Skeletal muscle cell (primary cell): ENCODE data around the gene C2orf66.

Experiments
- DNase-seq: peaks from one replicate; pipeline ENCODE4 v3.0.0-alpha.2; 2010; ENCODE audit warnings: low read depth
- H3K4me3 ChIP-seq: 2 replicates; pipeline ENCODE4 v1.5.1; 2011; ENCODE audit warnings: low read depth, mild to moderate bottlenecking, control low read depth, low read length, moderate library complexity

C2orf66 gene

GRCh38 chr2:196809260-196809659, at the start of gene C2orf66:
C2orf66 (minus strand) TSS chr2:196809355; CDS start chr2:196809336, 19 bp downstream.
- no peak within 1 kb of the TSS for H3K4me3 ChIP-seq
- no peak for DNase-seq

- no peak for DNase-seq
- H3K4me3 ChIP-seq, result no peak overlapping the region
Measured at GRCh38 chr2:196854629-196855028, 45.5 kb upstream of the C2orf66 start.

GRCh38 chr2:196853301-196854087, 44.3 kb upstream of the C2orf66 start:
- no peak for DNase-seq
- H3K4me3 ChIP-seq, result no peak overlapping the region

GRCh38 chr2:196851088-196851487, 41.9 kb upstream of the C2orf66 start:
- no peak overlapping the region for H3K4me3 ChIP-seq
- DNase-seq, result no peak

GRCh38 chr2:196849895-196850294, 40.7 kb upstream of the C2orf66 start:
- H3K4me3 ChIP-seq, result no peak overlapping the region
- DNase-seq, result peak; percentile 2

- no peak for DNase-seq
- H3K4me3 ChIP-seq, result no peak overlapping the region
Measured at GRCh38 chr2:196846295-196846694, 37.1 kb upstream of the C2orf66 start.

GRCh38 chr2:196845371-196845770, 36.2 kb upstream of the C2orf66 start:
- H3K4me3 ChIP-seq, result no peak overlapping the region
- DNase-seq, result no peak

- DNase-seq, result no peak
- no peak overlapping the region for H3K4me3 ChIP-seq
Measured at GRCh38 chr2:196840171-196840570, 31.0 kb upstream of the C2orf66 start.

- H3K4me3 ChIP-seq, result no peak overlapping the region
- no peak for DNase-seq
Measured at GRCh38 chr2:196839574-196839973, 30.4 kb upstream of the C2orf66 start.

- no peak for DNase-seq
- H3K4me3 ChIP-seq, result no peak overlapping the region
Measured at GRCh38 chr2:196836440-196836839, 27.3 kb upstream of the C2orf66 start.

- H3K4me3 ChIP-seq, result no peak overlapping the region
- DNase-seq, result no peak
Measured at GRCh38 chr2:196830701-196831100, 21.5 kb upstream of the C2orf66 start.

GRCh38 chr2:196827356-196827755, 18.2 kb upstream of the C2orf66 start:
- no peak overlapping the region for H3K4me3 ChIP-seq
- DNase-seq, result no peak

- H3K4me3 ChIP-seq, result no peak overlapping the region
- peak; percentile 39 for DNase-seq
Measured at GRCh38 chr2:196823750-196824522, 14.8 kb upstream of the C2orf66 start.

- no peak for DNase-seq
- no peak overlapping the region for H3K4me3 ChIP-seq
Measured at GRCh38 chr2:196821195-196821594, 12.0 kb upstream of the C2orf66 start.

GRCh38 chr2:196808083-196808665, 981 bp downstream of the C2orf66 start:
- H3K4me3 ChIP-seq, result no peak overlapping the region
- DNase-seq, result no peak

GRCh38 chr2:196804381-196804780, 4.8 kb downstream of the C2orf66 start:
- H3K4me3 ChIP-seq, result no peak overlapping the region
- DNase-seq, result no peak

- no peak overlapping the region for H3K4me3 ChIP-seq
- DNase-seq, result no peak
Measured at GRCh38 chr2:196802401-196802800, 6.8 kb downstream of the C2orf66 start.

- H3K4me3 ChIP-seq, result no peak overlapping the region
- no peak for DNase-seq
Measured at GRCh38 chr2:196801674-196802261, 7.4 kb downstream of the C2orf66 start.

GRCh38 chr2:196798980-196799379, 10.2 kb downstream of the C2orf66 start:
- H3K4me3 ChIP-seq, result peak overlapping the region; percentile 75
- no peak for DNase-seq

GRCh38 chr2:196792865-196793264, 16.3 kb downstream of the C2orf66 start:
- no peak for DNase-seq

More at GRCh38 chr2:196792865-196793264, 16.3 kb downstream of the C2orf66 start:
- no peak overlapping the region for H3K4me3 ChIP-seq
